H1 (cell line): ENCODE data around the gene NRIP3. TPM values are rescaled to one million over a fixed set of nuclear protein-coding genes. Genes with fewer than 3 reads are reported as not detected.

Source experiments
- CTCF ChIA-PET: fragments of 300-600 bp; sonication (Branson Sonifier 250); formaldehyde crosslinking; loops from one replicate; lab custom pipeline; 2021; ENCODE audit not compliant: partially characterized antibody; lab: Charles Lee
- POLR2A ChIA-PET: fragments of 300-600 bp; sonication (Branson Sonifier 250); formaldehyde crosslinking; loops from one replicate; lab custom pipeline; 2021; ENCODE audit warnings: inconsistent platforms; ENCODE audit not compliant: partially characterized antibody; lab: Charles Lee
- DNase-seq, 2 experiments: peaks; one replicate each; pipeline versions ENCODE4 v3.0.0 to v3.0.0-alpha.2; 2010 to 2022; ENCODE audit warnings: low spot score in 2 of 2, low read depth in 1 of 2, mixed read lengths in 1 of 2
- FAIRE-seq: peaks from 2 replicates; lab custom pipeline; 2011; peaks lifted over from hg19 to GRCh38; lab: Jason Lieb, UNC
- H2AFZ ChIP-seq: 2 replicates; pipeline ENCODE4 v1.8.1; 2012; ENCODE audit warnings: low read length, inconsistent platforms
- H2AK5ac ChIP-seq: 2 replicates; pipeline ENCODE4 v1.6.1; 2013; ENCODE audit warnings: low read depth, low read length
- H2BK120ac ChIP-seq: replicated peaks from 2 replicates; pipeline ENCODE3; 2013; ENCODE audit warnings: low read depth, low read length, inconsistent platforms
- H2BK12ac ChIP-seq: 2 replicates; pipeline ENCODE4 v1.6.1; 2013; ENCODE audit warnings: low read depth, low read length
- H2BK15ac ChIP-seq: 2 replicates; pipeline ENCODE4 v1.6.1; 2013; ENCODE audit warnings: low read length
- H2BK20ac ChIP-seq: 2 replicates; pipeline ENCODE4 v1.6.1; 2013; ENCODE audit warnings: low read length
- H2BK5ac ChIP-seq: 2 replicates; pipeline ENCODE4 v1.6.1; 2013; ENCODE audit warnings: low read depth, low read length
- H3K14ac ChIP-seq: 2 replicates; pipeline ENCODE4 v1.6.1; 2013; ENCODE audit warnings: inconsistent platforms; ENCODE audit not compliant: insufficient read length
- H3K18ac ChIP-seq: 2 replicates; pipeline ENCODE4 v1.6.1; 2013; ENCODE audit warnings: low read length; ENCODE audit errors: extremely low read depth
- H3K23ac ChIP-seq: 2 replicates; pipeline ENCODE4 v1.6.1; 2013; ENCODE audit warnings: inconsistent platforms; ENCODE audit not compliant: insufficient read length
- H3K23me2 ChIP-seq: 2 replicates; pipeline ENCODE4 v1.6.1; 2013; ENCODE audit warnings: low read depth, low read length
- H3K27ac ChIP-seq: 2 replicates; pipeline ENCODE4 v1.6.1; 2011; ENCODE audit warnings: low read depth, low read length, inconsistent platforms
- H3K27me3 ChIP-seq, 4 experiments: replicated peaks in 1 of 4; 1 replicate in 1 of 4; 2 replicates in 3 of 4; pipeline versions ENCODE4 v1.6.1 to v1.8.1; 2011 to 2013; ENCODE audit warnings: low read length in 3 of 4, mild to moderate bottlenecking in 3 of 4, inconsistent platforms in 2 of 4, mixed read lengths in 2 of 4, moderate library complexity in 1 of 4; ENCODE audit not compliant: control insufficient read depth in 3 of 4, insufficient read depth in 3 of 4; ENCODE audit errors: extremely low read depth in 1 of 4
- H3K36me3 ChIP-seq, 4 experiments: 2 replicates each; pipeline versions ENCODE4 v1.6.1 to v1.8.1; 2011 to 2013; ENCODE audit warnings: mild to moderate bottlenecking in 4 of 4, low read length in 3 of 4, moderate library complexity in 2 of 4, control low read depth in 1 of 4, inconsistent platforms in 1 of 4; ENCODE audit not compliant: insufficient read depth in 4 of 4, control insufficient read depth in 2 of 4
- H3K4ac ChIP-seq: replicated peaks from 2 replicates; pipeline ENCODE3; 2013; ENCODE audit warnings: low read length, low read depth, mixed read lengths, inconsistent platforms; ENCODE audit not compliant: insufficient read length
- H3K4me1 ChIP-seq, 4 experiments: replicated peaks in 1 of 4; 1 replicate in 1 of 4; 2 replicates in 3 of 4; pipeline versions ENCODE4 v1.6.1 to v1.8.1; 2011 to 2013; ENCODE audit warnings: low read length in 3 of 4, inconsistent platforms in 2 of 4, mixed read lengths in 1 of 4; ENCODE audit not compliant: insufficient read depth in 4 of 4, control insufficient read depth in 3 of 4
- H3K4me2 ChIP-seq, 2 experiments: 2 replicates each; pipeline versions ENCODE4 v1.6.1 to v1.8.1; 2011 to 2013; ENCODE audit warnings: low read depth in 2 of 2, low read length in 2 of 2, control low read depth in 1 of 2, inconsistent platforms in 1 of 2, mild to moderate bottlenecking in 1 of 2; ENCODE audit not compliant: insufficient read depth in 1 of 2
- H3K4me3 ChIP-seq, 4 experiments: fragments of 200-600, 300-600 bp in 1 of 4; sonication (generic), shearing (Covaris generic), sonication (Bioruptor Twin) in 1 of 4; 2 replicates each; pipeline versions ENCODE4 v1.5.1 to v1.8.1; 2011 to 2016; ENCODE audit warnings: low read length in 4 of 4, low read depth in 3 of 4, control low read depth in 2 of 4, inconsistent platforms in 2 of 4, mild to moderate bottlenecking in 2 of 4, mixed read lengths in 1 of 4, moderate library complexity in 1 of 4; ENCODE audit not compliant: insufficient read depth in 2 of 4; ENCODE audit errors: extremely low read depth in 1 of 4
- H3K56ac ChIP-seq: replicated peaks from 2 replicates; pipeline ENCODE3; 2013; ENCODE audit warnings: low read depth, mild to moderate bottlenecking, mixed read lengths, low read length, inconsistent platforms; ENCODE audit not compliant: insufficient read length
- H3K79me1 ChIP-seq: 2 replicates; pipeline ENCODE4 v1.6.1; 2013; ENCODE audit warnings: low read depth, low read length, control low read depth
- H3K79me2 ChIP-seq, 2 experiments: 2 replicates each; pipeline versions ENCODE4 v1.6.1 to v1.8.1; 2012 to 2013; ENCODE audit warnings: low read length in 2 of 2, mild to moderate bottlenecking in 2 of 2, inconsistent platforms in 1 of 2; ENCODE audit not compliant: insufficient read depth in 2 of 2, control insufficient read depth in 1 of 2
- H3K9ac ChIP-seq, 4 experiments: replicated peaks in 1 of 4; 1 replicate in 1 of 4; 2 replicates in 3 of 4; pipeline versions ENCODE4 v1.6.1 to v1.8.1; 2011 to 2013; ENCODE audit warnings: low read depth in 3 of 4, low read length in 3 of 4, control low read depth in 2 of 4, mild to moderate bottlenecking in 2 of 4, moderate library complexity in 2 of 4, inconsistent platforms in 1 of 4; ENCODE audit errors: extremely low read depth in 1 of 4
- H3K9me3 ChIP-seq, 2 experiments: 2 replicates each; pipeline versions ENCODE4 v1.6.1 to v1.8.1; 2012 to 2013; ENCODE audit warnings: mild to moderate bottlenecking in 2 of 2, moderate library complexity in 2 of 2, control low read depth in 1 of 2, inconsistent platforms in 1 of 2, low read depth in 1 of 2, low read length in 1 of 2, mixed read lengths in 1 of 2; ENCODE audit not compliant: insufficient read depth in 2 of 2
- H4K20me1 ChIP-seq, 2 experiments: replicated peaks in 1 of 2; 2 replicates each; pipeline versions ENCODE3 to v1.8.1; 2011 to 2013; ENCODE audit warnings: inconsistent platforms in 2 of 2, low read length in 2 of 2, mild to moderate bottlenecking in 1 of 2; ENCODE audit not compliant: insufficient read depth in 2 of 2, control insufficient read depth in 1 of 2
- H4K5ac ChIP-seq: 2 replicates; pipeline ENCODE4 v1.6.1; 2013; ENCODE audit warnings: low read length, low read depth, mixed read lengths, inconsistent platforms; ENCODE audit not compliant: insufficient read length
- H4K8ac ChIP-seq: 2 replicates; pipeline ENCODE4 v1.8.0; 2013; ENCODE audit warnings: mild to moderate bottlenecking, moderate library complexity, low read length, inconsistent platforms; ENCODE audit not compliant: insufficient read depth; ENCODE audit errors: extremely low read depth
- H4K91ac ChIP-seq: replicated peaks from 2 replicates; pipeline ENCODE3; 2013; ENCODE audit warnings: low read length, mixed read lengths, inconsistent platforms; ENCODE audit not compliant: insufficient read length
- POU5F1 ChIP-seq: IDR thresholded peaks from 2 replicates; pipeline ENCODE4 v1.6.1; 2011; ENCODE audit warnings: low read depth, mild to moderate bottlenecking, low read length, moderate library complexity
- TCF12 ChIP-seq: IDR thresholded peaks from 2 replicates; pipeline ENCODE4 v1.6.1; 2011; ENCODE audit warnings: low read depth, mild to moderate bottlenecking, low read length
- WGBS, 2 experiments: shearing (Covaris generic) in 1 of 2; methylation state at CpG; one replicate each; pipeline versions ENCODE4 v1.1.6 to v1.1.7; 2013 to 2015; ENCODE audit warnings: low lambda C conversion rate in 2 of 2, mixed read lengths in 2 of 2, inconsistent platforms in 1 of 2, low coverage in 1 of 2, missing lambda C conversion rate in 1 of 2; ENCODE audit not compliant: insufficient replicate concordance in 2 of 2, insufficient coverage in 1 of 2, insufficient read length in 1 of 2; ENCODE audit errors: extremely low coverage in 1 of 2, missing lambda C conversion rate in 1 of 2; 5-methylcytosine and 5-hydroxymethylcytosine counted together
- polyA plus RNA-seq, 7 experiments: library from polyadenylated mRNA; depleted of rRNA in 3 of 7; stranded (reverse) in 5 of 7; unstranded in 2 of 7; fragments of >200 nt in 5 of 7; fragments of 200-250 nt in 2 of 7; gene quantifications; 1 replicate in 5 of 7; 2 replicates in 1 of 7; 4 replicates in 1 of 7; pipeline versions ENCODE4 v1.2.1 to v1.2.3, GENCODE V29; 2011 to 2013; ENCODE audit warnings: missing spikeins in 2 of 7, mixed read lengths in 2 of 7
- total RNA-seq: library from RNA; stranded (reverse); fragmentation: NEBNext Ultra II Directional; extraction: Animal tissue kit (Norgen Biotek cat#: 25700); gene quantifications from 2 replicates; pipeline ENCODE4 v1.2.1, GENCODE V29; 2021

Gene NRIP3
- total and polyA plus RNA-seq, 2 of the 8 experiments (the other 6 are each of a cell fraction or from before 2014, with no cell fraction given): 3.9 to 7.1 TPM

- Histone ChIP-seq H3K36me3 (no peaks in the 10 kb centered on the region), H2AK5ac (no peak overlapping the region), H2BK120ac (no peak overlapping the region), H2BK5ac (no peak overlapping the region; the same call in 1 of the 2 replicates), H2AFZ (no peak overlapping the region), H3K4me3 (no peak overlapping the region), H3K79me1 (no peaks in the 10 kb centered on the region), H3K79me2 (no peaks in the 10 kb centered on the region), H4K5ac (no peak overlapping the region), H3K4ac (no peak overlapping the region), H2BK20ac (no peak overlapping the region; the same call in 1 of the 2 replicates), H4K20me1 (no peaks in the 10 kb centered on the region), H3K9ac (no peak overlapping the region), H3K23me2 (no peaks in the 10 kb centered on the region), H3K18ac (no peak overlapping the region), H3K4me2 (no peak overlapping the region), H3K27me3 (no peaks in the 10 kb centered on the region), H3K23ac (no peak overlapping the region), H4K91ac (no peak overlapping the region), H3K27ac (no peak overlapping the region), H2BK15ac (peak overlapping the region; percentile 23; the same call in 1 of the 2 replicates), H3K9me3 (no peaks in the 10 kb centered on the region), H4K8ac (no peak overlapping the region), H2BK12ac (no peak overlapping the region), H3K14ac (no peak overlapping the region), H3K4me1 (peaks cover 0 to 8% (median 2%) of the 10 kb centered on the region in 4 experiments; a peak in 3 of 7 replicates), H3K56ac (no peak overlapping the region)
- no peak for TF ChIP-seq POU5F1
- no peak for TF ChIP-seq TCF12
- DNase-seq (no peak), FAIRE-seq (no peak)
- POLR2A ChIA-PET: no interaction called here
- CTCF ChIA-PET: interaction anchor here (0.9 to 2.0 kb wide), 5 partner anchors 10 to 499 kb away, joined by 3 to 7 read pairs (median 5); no protein-coding TSS in a partner anchor
- 95% methylated on average over 9 of the region's 9 CpGs; no CpG with 5 or more reads in 1 of the 2 experiments for WGBS, 2 experiments
Measured at GRCh38 chr11:9039198-9039597, 35.4 kb upstream of the NRIP3 start.
